ENCODE results near the gene PRM1. TPM values are rescaled to one million over a fixed set of nuclear protein-coding genes. Genes with fewer than 3 reads are reported as not detected.

The PRM1 gene
- total RNA-seq, 1 experiment from 2014 or later: not detected

DNA sequence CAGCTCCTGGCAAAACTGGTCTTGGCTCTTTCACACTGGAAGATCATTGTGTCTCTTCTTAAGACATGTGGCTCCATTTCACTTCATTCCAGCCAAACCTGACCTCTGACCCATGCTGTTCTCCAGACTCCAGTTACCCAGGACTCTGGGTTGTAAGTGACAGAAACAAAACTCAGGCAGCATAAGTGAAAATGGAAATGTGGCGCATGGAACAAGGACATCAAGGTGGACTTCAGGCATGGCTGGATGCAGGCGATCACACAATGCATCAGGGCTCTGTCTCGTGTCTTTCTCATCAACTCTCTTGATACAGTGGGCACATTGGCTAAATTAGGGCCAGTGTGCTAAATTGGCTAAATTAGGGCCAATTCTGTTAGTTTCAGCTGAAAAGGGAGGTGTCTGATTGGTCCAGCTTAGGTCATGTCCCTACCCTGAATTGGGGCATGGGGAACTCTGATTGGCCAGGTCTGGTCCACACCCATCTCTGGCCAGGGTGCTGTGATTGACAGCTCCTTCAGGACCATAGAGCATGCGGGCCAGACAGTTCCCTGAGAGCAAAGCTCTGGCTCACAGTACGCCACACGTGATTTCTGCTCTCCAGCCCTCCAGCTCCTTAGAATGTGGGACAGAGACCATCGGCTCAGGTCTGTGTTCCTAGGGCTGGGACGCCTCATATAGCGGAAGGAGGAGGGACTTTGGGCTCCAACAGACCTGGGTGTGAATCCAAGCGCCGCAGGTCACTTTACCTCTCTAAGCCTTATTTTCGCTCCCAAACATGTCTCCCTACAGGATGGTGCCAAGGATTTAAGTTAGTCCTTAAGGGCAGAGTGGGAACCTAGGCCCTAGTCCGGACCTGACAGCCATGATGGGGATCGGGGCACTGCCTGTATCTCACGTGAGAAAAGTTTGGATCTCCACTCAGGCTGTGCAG is 42.6 kb downstream of the PRM1 start:
- H2BK15ac ChIP-seq (ENCODE audit: low read depth, low read length): no peak overlapping the region
- no peak overlapping the region; the same call in 1 of the 2 replicates for H3K14ac ChIP-seq (ENCODE audit: insufficient read depth, low read length)
- no peak overlapping the region for H2BK120ac ChIP-seq (ENCODE audit: low read depth, low read length, poor library complexity, severe bottlenecking)
- H4K20me1 ChIP-seq (ENCODE audit: control insufficient read depth, insufficient read depth, insufficient read length): no peaks in the 10 kb centered on the region
- no peak overlapping the region for H3K4ac ChIP-seq (ENCODE audit: low read depth, low read length)
- H3K79me1 ChIP-seq (ENCODE audit: insufficient read depth, low read depth, low read length, poor library complexity, severe bottlenecking): no peaks in the 10 kb centered on the region
- no peaks in the 10 kb centered on the region for H3K9me3 ChIP-seq (ENCODE audit: control insufficient read depth, low read depth, low read length)
- DNase-seq: peak; percentile 50
- H4K8ac ChIP-seq (replicated peaks; ENCODE audit: insufficient read length, low read depth, low read length): no peak overlapping the region
- no CpG with 5 or more reads among the region's 15 CpGs for WGBS (ENCODE audit: extremely low coverage, insufficient read length, low lambda C conversion rate)
- H4K5ac ChIP-seq (ENCODE audit: insufficient read length, low read depth, low read length): no peak overlapping the region
- H3K18ac ChIP-seq (ENCODE audit: insufficient read length, low read depth, low read length): no peak overlapping the region
- no peak overlapping the region for H3K56ac ChIP-seq (ENCODE audit: insufficient read length, low read depth, low read length)
- no peak overlapping the region for H3T11ph ChIP-seq (ENCODE audit: low read length)
- H2BK20ac ChIP-seq (ENCODE audit: low read depth, low read length, poor library complexity, severe bottlenecking): no peak overlapping the region
- H3K9ac ChIP-seq (ENCODE audit: extremely low read depth, insufficient read length, low read length): no peak overlapping the region
- no peak overlapping the region for H2BK5ac ChIP-seq (ENCODE audit: insufficient read length, low read length)
- no peaks in the 10 kb centered on the region for H3K23me2 ChIP-seq (ENCODE audit: insufficient read length, low read depth, low read length, poor library complexity, severe bottlenecking)
- no peaks in the 10 kb centered on the region for H3K79me2 ChIP-seq (ENCODE audit: insufficient read depth, low read length)
- H2BK12ac ChIP-seq (ENCODE audit: insufficient read length, low read depth, low read length): no peak overlapping the region
- H3K4me3 Mint-ChIP-seq: no peak overlapping the region
- H3K23ac ChIP-seq (ENCODE audit: insufficient read length, low read depth, low read length): no peak overlapping the region
- H4K91ac ChIP-seq (ENCODE audit: insufficient read length, low read depth, low read length): no peak overlapping the region
- no peaks in the 10 kb centered on the region for H3K4me1 ChIP-seq (ENCODE audit: insufficient read depth, low read length)
- no peak overlapping the region for H3K4me2 ChIP-seq (ENCODE audit: insufficient read depth, insufficient read length, low read length)
- H3K4me1 Mint-ChIP-seq: peaks cover 4 to 5% of the 10 kb centered on the region in 2 experiments; a peak in 2 of 4 replicates
- H2AFZ ChIP-seq (ENCODE audit: low read length): no peak overlapping the region
- H3K27me3 ChIP-seq (ENCODE audit: insufficient read depth, low read length): no peaks in the 10 kb centered on the region
- H2AK5ac ChIP-seq (ENCODE audit: insufficient read length, low read length): no peak overlapping the region
- no peaks in the 10 kb centered on the region for H3K27me3 Mint-ChIP-seq (ENCODE audit: low read depth)
- no peak overlapping the region for H3K27ac Mint-ChIP-seq
- no peaks in the 10 kb centered on the region for H3K36me3 Mint-ChIP-seq (ENCODE audit: insufficient read depth in 1 of 3, low read depth in 3 of 3)
- H3K9me3 Mint-ChIP-seq: no peaks in the 10 kb centered on the region
- no peak overlapping the region for H3K27ac ChIP-seq (ENCODE audit: insufficient read length, low read depth, low read length)
- TF ChIP-seq, protein P1, sequence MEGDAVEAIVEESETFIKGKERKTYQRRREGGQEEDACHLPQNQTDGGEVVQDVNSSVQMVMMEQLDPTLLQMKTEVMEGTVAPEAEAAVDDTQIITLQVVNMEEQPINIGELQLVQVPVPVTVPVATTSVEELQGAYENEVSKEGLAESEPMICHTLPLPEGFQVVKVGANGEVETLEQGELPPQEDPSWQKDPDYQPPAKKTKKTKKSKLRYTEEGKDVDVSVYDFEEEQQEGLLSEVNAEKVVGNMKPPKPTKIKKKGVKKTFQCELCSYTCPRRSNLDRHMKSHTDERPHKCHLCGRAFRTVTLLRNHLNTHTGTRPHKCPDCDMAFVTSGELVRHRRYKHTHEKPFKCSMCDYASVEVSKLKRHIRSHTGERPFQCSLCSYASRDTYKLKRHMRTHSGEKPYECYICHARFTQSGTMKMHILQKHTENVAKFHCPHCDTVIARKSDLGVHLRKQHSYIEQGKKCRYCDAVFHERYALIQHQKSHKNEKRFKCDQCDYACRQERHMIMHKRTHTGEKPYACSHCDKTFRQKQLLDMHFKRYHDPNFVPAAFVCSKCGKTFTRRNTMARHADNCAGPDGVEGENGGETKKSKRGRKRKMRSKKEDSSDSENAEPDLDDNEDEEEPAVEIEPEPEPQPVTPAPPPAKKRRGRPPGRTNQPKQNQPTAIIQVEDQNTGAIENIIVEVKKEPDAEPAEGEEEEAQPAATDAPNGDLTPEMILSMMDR (conservative IDR thresholded peaks at IDR 0.05): no peak

All from H9 (cell line).